NCI-H1694 (cell line): ENCODE data around the gene LMNTD2.

Source experiments
- DNase-seq: peaks from one replicate; lab custom pipeline; 2025; lab: John Stamatoyannopoulos, UW

The LMNTD2 gene

GRCh38 chr11:508956-509355, 51.6 kb downstream of the LMNTD2 start:
- DNase-seq, result no peak

DNA sequence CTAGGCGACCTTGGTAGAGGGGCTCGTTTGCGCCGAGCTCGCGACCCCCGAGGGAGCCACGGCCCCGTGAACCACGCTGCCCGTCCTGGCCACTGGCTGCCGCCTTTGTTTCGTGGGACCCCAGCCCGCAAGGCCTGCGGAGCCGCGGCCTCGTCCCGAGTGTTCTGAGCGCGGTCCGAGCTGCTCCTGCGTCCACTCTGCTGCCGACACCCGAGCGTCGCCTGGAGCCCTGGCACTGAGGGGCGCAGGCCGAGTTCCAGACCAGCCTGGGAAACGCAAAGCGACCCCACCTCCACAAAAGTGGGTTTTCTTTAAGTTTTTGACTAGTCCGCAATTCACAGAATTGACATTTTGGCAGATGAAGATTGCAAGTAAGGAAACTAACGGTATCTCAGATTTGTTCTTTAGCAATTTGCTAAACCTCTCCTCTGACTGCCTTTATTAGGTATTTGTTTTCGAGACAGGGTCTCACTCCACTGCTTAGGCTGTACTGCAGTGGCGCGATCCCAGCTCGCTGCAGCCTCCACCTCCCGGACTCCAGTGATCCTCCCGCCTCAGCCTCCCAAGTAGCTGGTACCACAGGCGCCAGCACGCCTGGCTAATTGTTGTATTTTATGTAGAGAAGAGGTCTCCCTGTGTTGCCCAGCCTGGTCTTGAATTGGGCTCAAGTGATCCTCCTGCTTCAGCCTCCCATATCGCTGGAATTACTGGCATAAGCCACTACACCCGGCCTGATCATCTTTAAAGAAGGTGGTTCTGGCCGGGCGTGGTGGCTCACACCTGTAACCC, 52.6 kb downstream of the LMNTD2 start:
- DNase-seq, result no peak

- DNase-seq, result peak; percentile 35
Observed at GRCh38 chr11:506995-507726, 53.4 kb downstream of the LMNTD2 start, which contains the start of gene RNH1. Gene RNH1, minus strand, starts transcription at chr11:507242. Its CDS starts 5,080 bp downstream, at chr11:502162.

DNA sequence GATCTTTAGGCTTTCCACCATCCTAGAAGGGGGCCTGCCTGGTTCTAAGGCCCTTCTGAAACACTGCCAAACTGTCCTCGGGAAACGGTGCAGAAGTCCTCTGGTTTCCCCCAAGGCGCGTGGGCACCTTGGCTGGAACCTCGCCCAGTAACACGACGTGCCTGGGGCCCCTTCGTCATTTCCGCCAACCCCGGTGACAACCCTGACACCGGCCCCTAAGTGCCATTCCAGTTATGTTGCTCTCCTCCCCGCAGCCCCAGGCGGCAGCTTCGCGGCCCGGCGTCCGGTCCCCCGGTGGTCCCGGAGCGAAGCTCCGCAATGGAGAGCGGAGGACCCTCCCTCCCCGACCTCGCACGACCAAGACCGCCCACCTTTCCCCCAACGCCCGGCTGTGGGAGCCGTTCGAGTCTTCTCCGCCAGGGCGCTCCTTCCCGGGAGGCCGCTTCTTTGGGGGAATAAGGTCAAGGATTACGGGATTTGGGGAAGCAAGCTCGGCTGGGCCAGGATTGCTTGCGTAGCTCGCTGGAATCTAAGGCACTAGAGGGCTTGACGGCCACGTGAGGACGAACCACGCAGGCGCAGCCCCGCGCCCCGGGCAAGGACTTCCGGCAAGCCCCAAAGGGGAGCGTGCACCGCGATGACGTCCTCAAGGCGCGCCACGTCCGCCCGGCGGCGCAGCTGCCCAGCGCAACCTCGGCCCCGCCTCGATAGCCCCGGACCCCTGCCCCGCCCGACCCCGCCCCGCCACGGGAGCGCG, 54.1 kb downstream of the LMNTD2 start:
- peak; percentile 86 for DNase-seq

DNA sequence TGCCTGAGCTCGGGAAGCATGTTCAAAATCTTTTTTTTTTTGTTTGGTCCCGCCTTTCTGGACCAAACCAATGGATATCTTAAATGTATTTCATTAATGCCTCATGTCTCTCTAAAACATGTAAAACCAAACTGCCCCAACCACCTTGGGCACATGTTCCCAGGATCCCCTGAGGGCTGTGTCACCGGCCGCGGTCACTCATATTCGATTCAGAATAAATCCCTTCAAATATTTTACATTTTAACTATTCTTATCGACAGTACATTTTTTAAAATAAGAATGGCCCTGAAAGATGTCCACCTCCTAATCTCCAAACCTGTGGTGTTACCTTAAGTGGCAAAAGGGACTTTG, 55.6 kb downstream of the LMNTD2 start:
- DNase-seq, result no peak
